ENCODE measurements around the gene WFDC12. TPM values are rescaled to one million over a fixed set of nuclear protein-coding genes. Genes with fewer than 3 reads are reported as not detected.
"Not testable (repeated sequence)": the region's sequence is repeated elsewhere in the genome, so short reads cannot be mapped to it uniquely, and the experiment has no call there.

Gene WFDC12
- total RNA-seq (2014; rRNA removed), result not detected in 2 replicates
- not detected for polyA plus RNA-seq (2012)

- no peak for DNase-seq (ENCODE audit: low read depth)
These were observed at the start of gene WFDC12 for GRCh38 chr20:45124365-45124764. TSS of gene WFDC12 (minus strand) at chr20:45124465. CDS start at chr20:45124447, 18 bp downstream.

GRCh38 chr20:45173522-45173921 lies 49.3 kb upstream of the WFDC12 start:
- DNase-seq (ENCODE audit: low read depth), result no peak

GRCh38 chr20:45164906-45165305 lies 40.6 kb upstream of the WFDC12 start:
- no peak for DNase-seq (ENCODE audit: low read depth)

GRCh38 chr20:45163083-45163803 lies 39.0 kb upstream of the WFDC12 start:
- DNase-seq (ENCODE audit: low read depth), result no peak

- peak; percentile 67 for DNase-seq (ENCODE audit: low read depth)
These were observed 33.7 kb upstream of the WFDC12 start for GRCh38 chr20:45157962-45158361.

- no peak for DNase-seq (ENCODE audit: low read depth)
These were observed 32.4 kb upstream of the WFDC12 start for GRCh38 chr20:45156713-45157112.

GRCh38 chr20:45154794-45155193 lies 30.5 kb upstream of the WFDC12 start:
- not testable (repeated sequence) for DNase-seq (ENCODE audit: low read depth)

- no peak for DNase-seq (ENCODE audit: low read depth)
These were observed 29.9 kb upstream of the WFDC12 start for GRCh38 chr20:45154183-45154582.

- no peak for DNase-seq (ENCODE audit: low read depth)
These were observed 29.5 kb upstream of the WFDC12 start for GRCh38 chr20:45153752-45154151.

- no peak for DNase-seq (ENCODE audit: low read depth)
These were observed 28.9 kb upstream of the WFDC12 start for GRCh38 chr20:45153147-45153546.

- DNase-seq (ENCODE audit: low read depth), result no peak
These were observed 28.1 kb upstream of the WFDC12 start for GRCh38 chr20:45152405-45152804.

- no peak for DNase-seq (ENCODE audit: low read depth)
These were observed 24.8 kb upstream of the WFDC12 start for GRCh38 chr20:45149062-45149461.

GRCh38 chr20:45140836-45141235 lies 16.6 kb upstream of the WFDC12 start:
- no peak for DNase-seq (ENCODE audit: low read depth)

GRCh38 chr20:45139733-45140375 lies 15.6 kb upstream of the WFDC12 start:
- DNase-seq (ENCODE audit: low read depth), result not testable (repeated sequence)

GRCh38 chr20:45138561-45139300 lies 14.5 kb upstream of the WFDC12 start:
- peak; percentile 5 for DNase-seq (ENCODE audit: low read depth)

- no peak for DNase-seq (ENCODE audit: low read depth)
These were observed 12.6 kb upstream of the WFDC12 start for GRCh38 chr20:45136911-45137310.

GRCh38 chr20:45128099-45128498 lies 3.8 kb upstream of the WFDC12 start:
- DNase-seq (ENCODE audit: low read depth), result no peak

- DNase-seq (ENCODE audit: low read depth), result no peak
These were observed 2.9 kb downstream of the WFDC12 start for GRCh38 chr20:45121388-45121787.

GRCh38 chr20:45119556-45120266 lies 4.6 kb downstream of the WFDC12 start:
- no peak for DNase-seq (ENCODE audit: low read depth)

GRCh38 chr20:45118028-45118427 lies 6.2 kb downstream of the WFDC12 start:
- DNase-seq (ENCODE audit: low read depth), result no peak

GRCh38 chr20:45117581-45117980 lies 6.7 kb downstream of the WFDC12 start:
- no peak for DNase-seq (ENCODE audit: low read depth)

- no peak for DNase-seq (ENCODE audit: low read depth)
These were observed 8.4 kb downstream of the WFDC12 start for GRCh38 chr20:45115829-45116228.
